GM23338 (cell line): ENCODE data around the gene ZCCHC24.

Experiments
- CTCF ChIP-seq, 2 experiments: fragments of 200-600 bp in 1 of 2; sonication (generic) in 1 of 2; conservative IDR thresholded peaks; 2 replicates each; pipeline versions ENCODE4 v1.5.1 to v1.6.1; 2016 to 2017; ENCODE audit warnings: antibody characterized with exemption in 2 of 2, low read depth in 2 of 2, mild to moderate bottlenecking in 2 of 2, moderate library complexity in 1 of 2
- EZH2phosphoT487 ChIP-seq: fragments of 200-600 bp; sonication (generic); IDR thresholded peaks from one replicate; pipeline ENCODE4 v1.8.1; 2018; ENCODE audit warnings: antibody characterized with exemption; ENCODE audit not compliant: unreplicated experiment
- POLR2AphosphoS5 ChIP-seq: IDR thresholded peaks from 2 replicates; pipeline ENCODE4 v1.6.1; 2016; ENCODE audit warnings: antibody characterized with exemption, low read depth

- TF ChIP-seq CTCF (conservative IDR thresholded peaks at IDR 0.05; ENCODE audit: low read depth in 2 of 2) (no peak), EZH2phosphoT487 (no peak), POLR2AphosphoS5 (no peak)
Observed at GRCh38 chr10:79353000-79353406, 92.4 kb downstream of the ZCCHC24 start.
